Endothelial cell of umbilical vein (primary cell): Measurements from ENCODE around the gene RHOBTB1. TPM values are rescaled to one million over a fixed set of nuclear protein-coding genes. Genes with fewer than 3 reads are reported as not detected.

ENCODE experiments used
- BruUV-seq: library from RNA; stranded (reverse); fragments of 400-500 nt; replicated peaks from 2 replicates; lab custom pipeline; 2021; lab: Mats Ljungman, UMichigan
- CTCF ChIA-PET: fragments of 300-600, 350-600 bp; sonication (Branson Sonifier 250); formaldehyde crosslinking; loops from one replicate; lab custom pipeline; 2021; ENCODE audit warnings: antibody characterized with exemption, inconsistent platforms; lab: Charles Lee
- POLR2A ChIA-PET: fragments of 300-600, 350-600 bp; sonication (Branson Sonifier 250); formaldehyde crosslinking; loops from one replicate; lab custom pipeline; 2021; ENCODE audit warnings: antibody characterized with exemption, inconsistent platforms; lab: Charles Lee
- DNase-seq: peaks from one replicate; pipeline ENCODE4 v3.0.0-alpha.2; 2011; ENCODE audit warnings: low read depth, low spot score
- FAIRE-seq: peaks from 2 replicates; lab custom pipeline; 2011; peaks lifted over from hg19 to GRCh38; lab: Jason Lieb, UNC
- H2AFZ ChIP-seq: 2 replicates; pipeline ENCODE4 v1.6.0; 2012; ENCODE audit warnings: low read depth, low read length, control low read depth, inconsistent platforms
- H3K27ac ChIP-seq: 2 replicates; pipeline ENCODE4 v1.5.1; 2011; ENCODE audit warnings: low read depth, mild to moderate bottlenecking, control low read depth, low read length, moderate library complexity; ENCODE audit not compliant: insufficient read depth
- H3K27me3 ChIP-seq, 2 experiments: 2 replicates each; pipeline versions ENCODE4 v1.6.0 to v1.6.1; 2011; ENCODE audit warnings: low read length in 2 of 2, mixed read lengths in 1 of 2; ENCODE audit not compliant: control insufficient read depth in 2 of 2, insufficient read depth in 2 of 2
- H3K36me3 ChIP-seq, 2 experiments: 2 replicates in 1 of 2; 3 replicates in 1 of 2; pipeline ENCODE4 v1.5.1; 2011; ENCODE audit warnings: low read length in 2 of 2, mild to moderate bottlenecking in 1 of 2, moderate library complexity in 1 of 2; ENCODE audit not compliant: control insufficient read depth in 2 of 2, insufficient read depth in 2 of 2; ENCODE audit errors: extremely low read depth in 1 of 2
- H3K4me1 ChIP-seq: 3 replicates; pipeline ENCODE4 v1.5.1; 2011; ENCODE audit warnings: mild to moderate bottlenecking, low read length; ENCODE audit not compliant: control insufficient read depth, insufficient read depth; ENCODE audit errors: extremely low read depth
- H3K4me2 ChIP-seq: 2 replicates; pipeline ENCODE4 v1.6.1; 2011; ENCODE audit warnings: low read length, control low read depth, mixed read lengths; ENCODE audit not compliant: insufficient read depth
- H3K4me3 ChIP-seq, 3 experiments: fragments of 200-600 bp in 1 of 3; sonication (generic), shearing (Covaris generic) in 1 of 3; replicated peaks in 1 of 3; 2 replicates each; pipeline ENCODE4 v1.5.1; 2011 to 2016; ENCODE audit warnings: control low read depth in 3 of 3, low read length in 3 of 3, mild to moderate bottlenecking in 2 of 3, inconsistent platforms in 1 of 3, low read depth in 1 of 3, moderate library complexity in 1 of 3; ENCODE audit not compliant: insufficient read depth in 1 of 3
- H3K79me2 ChIP-seq: 2 replicates; pipeline ENCODE4 v1.6.0; 2012; ENCODE audit warnings: low read length, inconsistent platforms; ENCODE audit not compliant: control insufficient read depth, insufficient read depth
- H3K9ac ChIP-seq: replicated peaks from 2 replicates; pipeline ENCODE3; 2011; ENCODE audit warnings: low read length, control low read depth; ENCODE audit not compliant: insufficient read depth; ENCODE audit errors: extremely low read depth
- H3K9me1 ChIP-seq: replicated peaks from 3 replicates; pipeline ENCODE4 v1.6.0; 2011; ENCODE audit warnings: mild to moderate bottlenecking, low read length; ENCODE audit not compliant: control insufficient read depth, insufficient read depth; ENCODE audit errors: extremely low read depth
- H3K9me3 ChIP-seq: replicated peaks from 2 replicates; pipeline ENCODE4 v1.5.1; 2012; ENCODE audit warnings: low read length, inconsistent platforms; ENCODE audit not compliant: control insufficient read depth, insufficient read depth
- H4K20me1 ChIP-seq: replicated peaks from 2 replicates; pipeline ENCODE3; 2011; ENCODE audit warnings: mild to moderate bottlenecking, low read length; ENCODE audit not compliant: control insufficient read depth, insufficient read depth; ENCODE audit errors: extremely low read depth
- CTCF ChIP-seq, 2 donors: IDR thresholded peaks; 1 replicate in 1 of 2; 2 replicates in 1 of 2; pipeline ENCODE4 v1.5.1; 2011; ENCODE audit warnings: low read length in 2 of 2, mild to moderate bottlenecking in 2 of 2, moderate library complexity in 2 of 2, control low read depth in 1 of 2, inconsistent platforms in 1 of 2, low read depth in 1 of 2; ENCODE audit not compliant: insufficient read depth in 1 of 2; ENCODE audit errors: extremely low read depth in 1 of 2
- EZH2 ChIP-seq: IDR thresholded peaks from 2 replicates; pipeline ENCODE4 v1.6.1; 2012; ENCODE audit warnings: borderline replicate concordance, low read depth, mild to moderate bottlenecking, moderate library complexity, low read length, inconsistent platforms; ENCODE audit not compliant: severe bottlenecking
- FOS ChIP-seq: IDR thresholded peaks from 2 replicates; pipeline ENCODE4 v1.6.1; 2011; ENCODE audit warnings: mild to moderate bottlenecking, low read length, moderate library complexity, borderline replicate concordance; ENCODE audit not compliant: insufficient read depth
- GATA2 ChIP-seq: IDR thresholded peaks from 2 replicates; pipeline ENCODE4 v1.7.0; 2011; ENCODE audit warnings: low read depth, mild to moderate bottlenecking, moderate library complexity, mixed read lengths, low read length; ENCODE audit not compliant: insufficient read length, insufficient read depth
- JUN ChIP-seq: IDR thresholded peaks from 2 replicates; pipeline ENCODE4 v1.6.1; 2011; ENCODE audit warnings: borderline replicate concordance, low read depth; ENCODE audit not compliant: insufficient read length, insufficient read depth
- MAX ChIP-seq: IDR thresholded peaks from 2 replicates; pipeline ENCODE4 v1.6.1; 2011; ENCODE audit not compliant: insufficient read depth, insufficient read length
- MYC ChIP-seq: IDR thresholded peaks from one replicate; pipeline ENCODE4 v1.6.1; 2011; ENCODE audit warnings: mild to moderate bottlenecking, low read depth, low read length
- POLR2A ChIP-seq: IDR thresholded peaks from 2 replicates; pipeline ENCODE4 v1.6.1; 2012; ENCODE audit warnings: low read depth, mild to moderate bottlenecking, control low read depth, low read length
- POLR2AphosphoS5 ChIP-seq: IDR thresholded peaks from 2 replicates; pipeline ENCODE4 v1.6.1; 2012; ENCODE audit warnings: low read depth, mild to moderate bottlenecking, control low read depth, low read length, moderate library complexity; ENCODE audit not compliant: insufficient read depth
- dilution Hi-C: fragments of 300-500 bp; cut with MboI; formaldehyde crosslinking; loops from one replicate; pipeline ENCODE4 v1.15.0; 2019; ENCODE audit warnings: low sequenced_read_pairs; ENCODE audit not compliant: extremely low pct_ligation_motif_present
- intact Hi-C: fragments of 100-400 bp; cut with micrococcal nuclease; formaldehyde crosslinking; loops from one replicate; pipeline ENCODE4 v1.10.0; 2022
- polyA plus RNA-seq, 4 experiments: library from polyadenylated mRNA; depleted of rRNA in 3 of 4; stranded (reverse) in 3 of 4; unstranded in 1 of 4; fragments of >200 nt; gene quantifications; 2 replicates each; pipeline versions ENCODE4 v1.2.1 to v1.2.3, GENCODE V29; 2011 to 2012; ENCODE audit warnings: missing spikeins in 1 of 4
- total RNA-seq: library from RNA; stranded (reverse); gene quantifications from 2 replicates; pipeline ENCODE4 v1.2.3, GENCODE V29; 2021

Gene RHOBTB1
- total and polyA plus RNA-seq, 2 donors (not counting 3 experiments of a cell fraction or from before 2014, with no cell fraction given) = 21.2 to 31.0 TPM

- BruUV-seq = no TSS peak
- FAIRE-seq (no peak), DNase-seq (no peak)
- CTCF ChIA-PET = interaction anchor here (0.6 to 0.9 kb wide), 2 partner anchors 11 to 49 kb away, joined by 3 read pairs; no protein-coding TSS in a partner anchor
- POLR2A ChIA-PET = interaction anchor here (0.6 kb wide), 1 partner anchor 10 kb away, joined by 3 read pairs; no protein-coding TSS in a partner anchor
- Histone ChIP-seq H3K9me1 (no peaks in the 10 kb centered on the region), H3K36me3 (no peaks in the 10 kb centered on the region), H3K79me2 (no peaks in the 10 kb centered on the region), H2AFZ (no peak overlapping the region), H3K4me3 (no peak overlapping the region), H3K9me3 (no peaks in the 10 kb centered on the region), H3K27ac (no peak overlapping the region), H4K20me1 (no peaks in the 10 kb centered on the region), H3K9ac (no peak overlapping the region), H3K4me2 (no peak overlapping the region), H3K27me3 (no peaks in the 10 kb centered on the region), H3K4me1 (peaks cover 39% of the 10 kb centered on the region)
- intact Hi-C loops = loop anchor here (10.0 kb wide), 1 partner anchor 1259 kb away; no protein-coding TSS in a partner anchor
- no peak for TF ChIP-seq FOS
- TF ChIP-seq JUN = no peak
- TF ChIP-seq MAX = no peak
- TF ChIP-seq POLR2A = no peak
- TF ChIP-seq EZH2 = no peak
- TF ChIP-seq POLR2AphosphoS5 = no peak
- TF ChIP-seq MYC = no peak
- TF ChIP-seq CTCF (IDR thresholded peaks at IDR 0.05; ENCODE audit: extremely low read depth in 1 of 2, insufficient read depth in 1 of 2, low read depth in 1 of 2, low read length in 2 of 2) = no peak
- no peak for TF ChIP-seq GATA2
- dilution Hi-C loops = no loop called here
Observed at GRCh38 chr10:60975716-60976115, 31.7 kb upstream of the RHOBTB1 start.
